Ascending aorta (tissue), 2 donors: ENCODE data around the gene DNTT. TPM values are rescaled to one million over a fixed set of nuclear protein-coding genes. Genes with fewer than 3 reads are reported as not detected.

Experiments used
- DNase-seq, 2 donors: peaks; one replicate each; pipeline ENCODE4 v3.0.0-alpha.2; 2019; ENCODE audit warnings: low spot score in 2 of 2
- H3K27ac ChIP-seq, 2 donors: fragments of 200-600 bp; sonication (generic); one replicate each; pipeline ENCODE4 v1.5.1; 2016 to 2017; ENCODE audit warnings: mild to moderate bottlenecking in 1 of 2
- H3K27me3 ChIP-seq: fragments of 200-600 bp; sonication (generic); one replicate; pipeline ENCODE4 v1.5.1; 2017
- H3K36me3 ChIP-seq, 2 donors: fragments of 200-600 bp; sonication (generic); one replicate each; pipeline ENCODE4 v1.5.1; 2016
- H3K4me1 ChIP-seq, 2 donors: fragments of 200-600 bp; sonication (generic); one replicate each; pipeline ENCODE4 v1.5.1; 2016 to 2017; ENCODE audit warnings: mild to moderate bottlenecking in 1 of 2
- H3K4me3 ChIP-seq, 2 donors: fragments of 200-600 bp; sonication (generic); one replicate each; pipeline ENCODE4 v1.5.1; 2016 to 2017; ENCODE audit warnings: mild to moderate bottlenecking in 1 of 2
- H3K9me3 ChIP-seq, 2 donors: fragments of 200-600 bp; sonication (generic); one replicate each; pipeline ENCODE4 v1.5.1; 2016
- intact Hi-C: fragments of 100-400 bp; cut with DNase I; formaldehyde crosslinking; loops from one replicate; pipeline ENCODE4 v1.15.1; 2023
- total RNA-seq: library from RNA; depleted of rRNA; stranded (reverse); fragments of >200 nt; gene quantifications from one replicate; pipeline ENCODE4 v1.1.0, GENCODE V29; 2016
- TF ChIP-seq, protein P1 (sequence below), 3 experiments: fragments of 200-600 bp in 2 of 3; fragments of 450-650 bp in 1 of 3; sonication (generic) in 2 of 3; IDR thresholded peaks; one replicate each; pipeline ENCODE4 v1.5.1; 2016 to 2019; ENCODE audit warnings: antibody characterized with exemption in 3 of 3, mild to moderate bottlenecking in 1 of 3, moderate library complexity in 1 of 3

Gene DNTT
- not detected for total RNA-seq

DNA sequence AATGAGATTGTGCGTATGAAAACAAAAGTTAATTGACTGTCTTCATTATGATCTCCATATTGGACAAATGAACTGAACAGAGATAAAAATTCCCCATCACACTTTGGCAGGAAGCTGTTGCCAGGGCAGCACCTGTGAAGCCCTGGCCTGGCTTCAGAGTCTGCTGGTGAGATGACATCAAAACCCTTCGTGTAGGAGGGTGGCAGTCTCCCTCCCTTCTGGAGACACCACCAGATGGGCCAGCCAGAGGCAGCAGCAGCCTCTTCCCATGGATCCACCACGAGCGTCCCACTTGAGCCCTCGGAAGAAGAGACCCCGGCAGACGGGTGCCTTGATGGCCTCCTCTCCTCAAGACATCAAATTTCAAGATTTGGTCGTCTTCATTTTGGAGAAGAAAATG is at the start of gene DNTT:
DNTT (plus strand) TSS at position 205 of the 400 bp plus-strand sequence; CDS start at position 269, 64 bp downstream.
- H3K9me3 ChIP-seq: no peaks in the 10 kb centered on the region
- intact Hi-C loops: no loop called here
- TF ChIP-seq, protein P1, sequence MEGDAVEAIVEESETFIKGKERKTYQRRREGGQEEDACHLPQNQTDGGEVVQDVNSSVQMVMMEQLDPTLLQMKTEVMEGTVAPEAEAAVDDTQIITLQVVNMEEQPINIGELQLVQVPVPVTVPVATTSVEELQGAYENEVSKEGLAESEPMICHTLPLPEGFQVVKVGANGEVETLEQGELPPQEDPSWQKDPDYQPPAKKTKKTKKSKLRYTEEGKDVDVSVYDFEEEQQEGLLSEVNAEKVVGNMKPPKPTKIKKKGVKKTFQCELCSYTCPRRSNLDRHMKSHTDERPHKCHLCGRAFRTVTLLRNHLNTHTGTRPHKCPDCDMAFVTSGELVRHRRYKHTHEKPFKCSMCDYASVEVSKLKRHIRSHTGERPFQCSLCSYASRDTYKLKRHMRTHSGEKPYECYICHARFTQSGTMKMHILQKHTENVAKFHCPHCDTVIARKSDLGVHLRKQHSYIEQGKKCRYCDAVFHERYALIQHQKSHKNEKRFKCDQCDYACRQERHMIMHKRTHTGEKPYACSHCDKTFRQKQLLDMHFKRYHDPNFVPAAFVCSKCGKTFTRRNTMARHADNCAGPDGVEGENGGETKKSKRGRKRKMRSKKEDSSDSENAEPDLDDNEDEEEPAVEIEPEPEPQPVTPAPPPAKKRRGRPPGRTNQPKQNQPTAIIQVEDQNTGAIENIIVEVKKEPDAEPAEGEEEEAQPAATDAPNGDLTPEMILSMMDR (IDR thresholded peaks at IDR 0.05): no peak
- H3K27me3 ChIP-seq: no peaks in the 10 kb centered on the region
- H3K4me1 ChIP-seq: no peaks in the 10 kb centered on the region
- H3K4me3 ChIP-seq: no peak within 1 kb of the TSS
- no peaks in the 10 kb centered on the region for H3K36me3 ChIP-seq
- no peak for DNase-seq
- no peak within 1 kb of the TSS for H3K27ac ChIP-seq

DNA sequence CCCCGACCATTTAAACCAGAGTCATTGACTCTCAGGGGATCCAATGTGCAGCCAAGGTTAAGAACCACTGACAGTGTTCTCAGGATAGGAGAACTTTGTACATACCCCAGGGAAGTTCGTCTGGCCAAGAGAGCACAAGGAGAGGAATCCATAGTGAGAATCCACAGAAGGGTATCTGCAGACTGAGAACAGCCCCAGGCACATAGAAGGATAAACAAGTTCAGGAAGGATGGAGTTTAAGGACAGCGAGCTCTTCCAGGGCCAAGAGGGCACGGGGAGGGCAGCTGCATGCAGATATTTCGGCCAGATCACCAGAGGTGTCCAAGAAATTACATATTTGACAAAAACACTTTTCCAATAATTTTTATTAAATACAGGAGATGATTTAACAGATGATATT is 49.3 kb upstream of the DNTT start:
- H3K36me3 ChIP-seq: no peaks in the 10 kb centered on the region
- intact Hi-C loops: no loop called here
- H3K4me1 ChIP-seq: peaks cover 3 to 12% of the 10 kb centered on the region in 2 donors
- DNase-seq: no peak
- H3K27ac ChIP-seq: no peak overlapping the region
- TF ChIP-seq, protein P1 (IDR thresholded peaks at IDR 0.05): no peak
- no peaks in the 10 kb centered on the region for H3K27me3 ChIP-seq
- H3K4me3 ChIP-seq: no peak overlapping the region
- no peaks in the 10 kb centered on the region for H3K9me3 ChIP-seq

DNA sequence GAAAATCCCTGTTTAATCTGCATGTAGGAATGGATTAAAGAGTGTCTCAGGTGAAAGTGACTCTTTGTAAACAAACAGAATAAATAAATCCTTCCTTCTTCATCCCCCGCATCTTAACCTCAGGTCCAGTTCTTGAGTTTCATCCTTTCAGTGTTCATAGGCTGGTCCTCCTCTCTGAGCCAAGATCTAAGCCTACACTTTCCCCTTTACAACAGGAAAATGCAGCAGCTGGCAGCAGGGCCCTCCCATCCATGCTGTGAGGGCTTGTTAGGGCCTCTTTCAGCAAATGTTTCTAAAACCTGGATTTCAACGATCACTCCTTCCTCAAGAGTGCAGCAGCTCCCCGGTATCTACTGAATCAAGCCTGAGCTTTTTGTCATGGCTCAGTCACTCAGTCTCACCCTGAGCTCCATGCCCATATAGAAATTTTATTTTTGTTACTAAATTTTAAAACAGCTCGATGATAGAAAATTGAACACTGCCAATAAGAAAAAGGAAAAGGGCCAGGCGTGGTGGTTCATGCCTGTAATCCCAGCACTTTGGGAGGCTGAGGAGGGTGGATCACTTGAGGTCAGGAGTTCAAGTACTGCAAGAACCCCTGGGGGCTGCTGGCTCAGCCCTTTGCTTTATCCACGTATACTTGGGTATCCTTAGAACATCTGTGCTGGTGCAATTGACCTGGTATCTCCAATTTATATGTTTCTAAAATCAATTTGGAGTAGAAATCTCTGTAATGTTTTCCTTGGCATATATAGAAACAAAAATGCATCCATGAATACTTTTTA is 48.5 kb upstream of the DNTT start:
- H3K27ac ChIP-seq: no peak overlapping the region
- intact Hi-C loops: no loop called here
- H3K4me3 ChIP-seq: no peak overlapping the region
- H3K27me3 ChIP-seq: no peaks in the 10 kb centered on the region
- TF ChIP-seq, protein P1 (IDR thresholded peaks at IDR 0.05): no peak
- H3K9me3 ChIP-seq: no peaks in the 10 kb centered on the region
- no peak for DNase-seq
- peaks cover 3 to 14% of the 10 kb centered on the region in 2 donors for H3K4me1 ChIP-seq
- H3K36me3 ChIP-seq: no peaks in the 10 kb centered on the region

DNA sequence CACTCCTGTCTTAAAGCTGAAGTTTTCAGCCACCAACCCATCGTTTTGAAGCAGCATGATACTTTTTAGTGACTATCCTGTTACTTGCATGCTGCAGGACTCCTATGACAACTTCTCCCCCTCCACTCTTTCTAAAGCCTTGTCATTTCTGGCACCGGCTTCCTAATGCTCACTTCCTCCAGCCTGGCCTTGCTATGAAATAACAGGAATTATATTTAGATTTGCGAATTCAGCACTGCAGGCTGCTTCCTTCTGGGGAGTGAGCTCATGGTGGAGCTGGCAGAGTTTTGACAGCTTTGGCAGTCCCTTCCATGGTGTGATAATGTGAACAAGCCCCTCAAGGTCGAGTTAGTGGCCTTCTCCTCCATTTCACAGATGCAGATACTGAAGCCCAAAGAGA is 46.3 kb upstream of the DNTT start:
- peak overlapping the region; percentile 41 to 73 for H3K27ac ChIP-seq
- H3K36me3 ChIP-seq: no peaks in the 10 kb centered on the region
- H3K27me3 ChIP-seq: no peaks in the 10 kb centered on the region
- H3K4me1 ChIP-seq: peaks cover 3 to 14% of the 10 kb centered on the region in 2 donors
- DNase-seq: peak; percentile 21 to 81
- H3K9me3 ChIP-seq: no peaks in the 10 kb centered on the region
- H3K4me3 ChIP-seq: no peak overlapping the region
- TF ChIP-seq, protein P1 (IDR thresholded peaks at IDR 0.05): no peak
- intact Hi-C loops: no loop called here

DNA sequence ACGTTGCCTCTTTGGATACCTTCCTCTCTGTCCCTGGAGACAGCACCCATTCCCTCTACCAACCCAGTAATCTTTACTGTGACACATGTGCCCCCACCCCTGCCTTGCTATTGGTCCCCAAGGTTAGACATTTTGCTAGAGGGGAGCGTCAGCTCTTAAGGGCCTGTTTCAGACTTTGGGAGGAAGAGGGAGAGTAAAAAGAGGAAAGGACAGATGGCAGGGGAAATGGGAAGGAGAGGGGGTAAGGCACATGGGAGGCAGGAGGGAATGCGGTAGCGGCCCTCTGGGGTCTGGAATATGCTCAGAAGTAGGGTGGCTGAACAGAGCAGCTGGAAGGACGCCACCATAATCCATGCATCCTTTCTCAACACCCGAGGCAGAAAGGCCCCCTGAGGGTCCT is 45.1 kb upstream of the DNTT start:
- Histone ChIP-seq H3K9me3 (no peaks in the 10 kb centered on the region), H3K4me1 (peaks cover 3 to 14% of the 10 kb centered on the region in 2 donors), H3K4me3 (no peak overlapping the region), H3K27ac (no peak overlapping the region), H3K27me3 (no peaks in the 10 kb centered on the region), H3K36me3 (no peaks in the 10 kb centered on the region)
- intact Hi-C loops: no loop called here
- TF ChIP-seq, protein P1 (IDR thresholded peaks at IDR 0.05): no peak
- DNase-seq: no peak
